ENCODE data around the gene OXER1. TPM values are rescaled to one million over a fixed set of nuclear protein-coding genes. Genes with fewer than 3 reads are reported as not detected.

OXER1 gene
- total and polyA plus RNA-seq, 2 of the 13 experiments (the other 11 are each of a cell fraction or from before 2014, with no cell fraction given) = 8.0 to 9.0 TPM

- no peak for TF ChIP-seq CBX2 (IDR thresholded peaks at IDR 0.05; ENCODE audit: low read depth, low read length)
- TF ChIP-seq CBX2 (CRISPR knock-in tag; IDR thresholded peaks at IDR 0.05; ENCODE audit: low read depth) = no peak
- TF ChIP-seq ZNF17 (CRISPR knock-in tag; IDR thresholded peaks at IDR 0.05) = no peak
- TF ChIP-seq ZNF280B (CRISPR knock-in tag; IDR thresholded peaks at IDR 0.05; ENCODE audit: borderline replicate concordance) = no peak
- TF ChIP-seq ZNF367 (CRISPR knock-in tag; IDR thresholded peaks at IDR 0.05; ENCODE audit: borderline replicate concordance) = no peak
- TF ChIP-seq IKZF5 (CRISPR knock-in tag; IDR thresholded peaks at IDR 0.05) = peak; percentile 39; the same call in 1 of the 2 replicates
- TF ChIP-seq FOXP4 (CRISPR knock-in tag; IDR thresholded peaks at IDR 0.05) = no peak
- TF ChIP-seq ZNF329 (CRISPR knock-in tag; IDR thresholded peaks at IDR 0.05; ENCODE audit: low read depth) = no peak
- no peak for TF ChIP-seq TSC22D2 (CRISPR knock-in tag; IDR thresholded peaks at IDR 0.05; ENCODE audit: borderline replicate concordance)
- no peak for TF ChIP-seq YEATS2 (CRISPR knock-in tag; IDR thresholded peaks at IDR 0.05; ENCODE audit: borderline replicate concordance)
- TF ChIP-seq ZNF619 (CRISPR knock-in tag; IDR thresholded peaks at IDR 0.05) = no peak
- TF ChIP-seq TBP (CRISPR knock-in tag; IDR thresholded peaks at IDR 0.05) = no peak
- TF ChIP-seq ZNF598 (CRISPR knock-in tag; IDR thresholded peaks at IDR 0.05; ENCODE audit: borderline replicate concordance) = no peak
- no peak for TF ChIP-seq XBP1 (CRISPR knock-in tag; IDR thresholded peaks at IDR 0.05)
- no peak for TF ChIP-seq ZSCAN30 (CRISPR knock-in tag; IDR thresholded peaks at IDR 0.05)
- TF ChIP-seq ZBTB37 (CRISPR knock-in tag; IDR thresholded peaks at IDR 0.05) = no peak
- no peak for TF ChIP-seq ELF4 (CRISPR knock-in tag; IDR thresholded peaks at IDR 0.05; ENCODE audit: borderline replicate concordance)
- TF ChIP-seq ZBTB42 (CRISPR knock-in tag; IDR thresholded peaks at IDR 0.05) = no peak
- no peak for TF ChIP-seq ZFP62 (CRISPR knock-in tag; IDR thresholded peaks at IDR 0.05)
- no peak for TF ChIP-seq ZFP91 (CRISPR knock-in tag; IDR thresholded peaks at IDR 0.05; ENCODE audit: borderline replicate concordance)
- no peak for TF ChIP-seq CENPT (CRISPR knock-in tag; IDR thresholded peaks at IDR 0.05; ENCODE audit: low read depth)
- no peak for TF ChIP-seq BCL3 (CRISPR knock-in tag; IDR thresholded peaks at IDR 0.05)
Observed at GRCh38 chr2:42795841-42796301, 31.9 kb upstream of the OXER1 start (continued).
